ENCODE measurements around the gene HOXB7. TPM values are rescaled to one million over a fixed set of nuclear protein-coding genes. Genes with fewer than 3 reads are reported as not detected.

Gene HOXB7
- total and polyA plus RNA-seq, 2 of the 13 experiments (the other 11 are each of a cell fraction or from before 2014, with no cell fraction given) = 0.04 TPM; not detected in 1

DNA sequence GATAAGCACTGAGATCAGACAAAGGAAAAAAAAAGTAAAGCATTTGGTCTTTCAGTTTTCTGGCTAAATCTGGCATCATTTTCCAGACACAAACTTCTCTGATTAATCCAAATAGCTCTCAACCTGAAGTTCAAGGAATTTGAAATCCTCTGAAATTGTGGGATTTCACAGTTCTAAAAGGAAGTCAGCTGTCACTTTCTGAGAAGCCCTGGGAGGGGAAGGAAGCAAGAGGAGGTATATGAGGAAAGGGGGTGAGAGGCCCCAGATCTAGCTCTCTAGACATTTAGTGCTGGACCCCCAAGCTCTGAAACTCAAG is 32.8 kb upstream of the HOXB7 start:
- H3K36me3 ChIP-seq (replicated peaks in 1 of 2; ENCODE audit: control insufficient read depth in 1 of 2, insufficient read depth in 2 of 2, low read length in 2 of 2) = no peaks in the 10 kb centered on the region
- no peaks in the 10 kb centered on the region for H3K9me3 ChIP-seq (ENCODE audit: low read length)
- in situ Hi-C loops (cut with HindIII; ENCODE audit: extremely low pct_ligation_motif_present, low pct_unique_long_range_greater_than_20kb) = no loop called here
- ATAC-seq (no peak), DNase-seq (ENCODE audit: low spot score) (no peak), FAIRE-seq (no peak)
- no TSS peak for BruUV-seq (replicated peaks)
- no peak overlapping the region for H3K4me2 ChIP-seq (ENCODE audit: low read depth, low read length)
- H3K9ac ChIP-seq (ENCODE audit: insufficient read depth, low read depth, low read length) = no peak overlapping the region
- no peaks in the 10 kb centered on the region for H3K79me2 ChIP-seq (ENCODE audit: insufficient read depth, low read length)
- H3K4me1 ChIP-seq (ENCODE audit: insufficient read depth, low read length) = no peaks in the 10 kb centered on the region
- H3K27me3 ChIP-seq (ENCODE audit: control insufficient read depth in 1 of 2, insufficient read depth in 2 of 2, low read length in 2 of 2) = peaks cover 27 to 99% of the 10 kb centered on the region in 2 experiments
- no peak overlapping the region for H3K27ac ChIP-seq (ENCODE audit: extremely low read length, insufficient read depth, low read length)
- H4K20me1 ChIP-seq (ENCODE audit: insufficient read depth, low read length) = no peaks in the 10 kb centered on the region; the same call in 1 of the 2 replicates
- intact Hi-C loops (cut with micrococcal nuclease; ENCODE audit: unreplicated experiment) = no loop called here
- ChIA-PET CTCF (ENCODE audit: low intra/inter-chr PET ratio, low total read pairs) (no interaction called here), POLR2A (no interaction called here)
- no peak overlapping the region for H3K4me3 ChIP-seq (replicated peaks in 1 of 3; ENCODE audit: insufficient read depth in 1 of 3, low read depth in 2 of 3, low read length in 3 of 3)
- H2AFZ ChIP-seq (ENCODE audit: low read length) = no peak overlapping the region
- TF ChIP-seq RBAK (CRISPR knock-in tag; IDR thresholded peaks at IDR 0.05) (no peak), KDM4B (CRISPR knock-in tag; IDR thresholded peaks at IDR 0.05) (no peak), ZFP37 (CRISPR knock-in tag; IDR thresholded peaks at IDR 0.05; ENCODE audit: borderline replicate concordance) (no peak), SRSF1 (optimal IDR thresholded peaks at IDR 0.05; ENCODE audit: low read depth, low read length) (no peak), ZNF775 (CRISPR knock-in tag; IDR thresholded peaks at IDR 0.05; ENCODE audit: borderline replicate concordance) (no peak), RELA (CRISPR knock-in tag; IDR thresholded peaks at IDR 0.05) (no peak), CAMTA2 (CRISPR knock-in tag; IDR thresholded peaks at IDR 0.05; ENCODE audit: borderline replicate concordance) (no peak), ZSCAN30 (CRISPR knock-in tag; IDR thresholded peaks at IDR 0.05) (no peak), ZNF891 (CRISPR knock-in tag; IDR thresholded peaks at IDR 0.05) (no peak), ZNF547 (CRISPR knock-in tag; IDR thresholded peaks at IDR 0.05) (no peak), ZNF136 (CRISPR knock-in tag; IDR thresholded peaks at IDR 0.05; ENCODE audit: low read depth) (no peak), PHF5A (CRISPR knock-in tag; IDR thresholded peaks at IDR 0.05; ENCODE audit: low read depth, unreplicated experiment) (no peak)
- TF ChIP-seq, protein P1, sequence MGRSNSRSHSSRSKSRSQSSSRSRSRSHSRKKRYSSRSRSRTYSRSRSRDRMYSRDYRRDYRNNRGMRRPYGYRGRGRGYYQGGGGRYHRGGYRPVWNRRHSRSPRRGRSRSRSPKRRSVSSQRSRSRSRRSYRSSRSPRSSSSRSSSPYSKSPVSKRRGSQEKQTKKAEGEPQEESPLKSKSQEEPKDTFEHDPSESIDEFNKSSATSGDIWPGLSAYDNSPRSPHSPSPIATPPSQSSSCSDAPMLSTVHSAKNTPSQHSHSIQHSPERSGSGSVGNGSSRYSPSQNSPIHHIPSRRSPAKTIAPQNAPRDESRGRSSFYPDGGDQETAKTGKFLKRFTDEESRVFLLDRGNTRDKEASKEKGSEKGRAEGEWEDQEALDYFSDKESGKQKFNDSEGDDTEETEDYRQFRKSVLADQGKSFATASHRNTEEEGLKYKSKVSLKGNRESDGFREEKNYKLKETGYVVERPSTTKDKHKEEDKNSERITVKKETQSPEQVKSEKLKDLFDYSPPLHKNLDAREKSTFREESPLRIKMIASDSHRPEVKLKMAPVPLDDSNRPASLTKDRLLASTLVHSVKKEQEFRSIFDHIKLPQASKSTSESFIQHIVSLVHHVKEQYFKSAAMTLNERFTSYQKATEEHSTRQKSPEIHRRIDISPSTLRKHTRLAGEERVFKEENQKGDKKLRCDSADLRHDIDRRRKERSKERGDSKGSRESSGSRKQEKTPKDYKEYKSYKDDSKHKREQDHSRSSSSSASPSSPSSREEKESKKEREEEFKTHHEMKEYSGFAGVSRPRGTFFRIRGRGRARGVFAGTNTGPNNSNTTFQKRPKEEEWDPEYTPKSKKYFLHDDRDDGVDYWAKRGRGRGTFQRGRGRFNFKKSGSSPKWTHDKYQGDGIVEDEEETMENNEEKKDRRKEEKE (IDR thresholded peaks at IDR 0.05) = no peak
- TF ChIP-seq, protein P2, sequence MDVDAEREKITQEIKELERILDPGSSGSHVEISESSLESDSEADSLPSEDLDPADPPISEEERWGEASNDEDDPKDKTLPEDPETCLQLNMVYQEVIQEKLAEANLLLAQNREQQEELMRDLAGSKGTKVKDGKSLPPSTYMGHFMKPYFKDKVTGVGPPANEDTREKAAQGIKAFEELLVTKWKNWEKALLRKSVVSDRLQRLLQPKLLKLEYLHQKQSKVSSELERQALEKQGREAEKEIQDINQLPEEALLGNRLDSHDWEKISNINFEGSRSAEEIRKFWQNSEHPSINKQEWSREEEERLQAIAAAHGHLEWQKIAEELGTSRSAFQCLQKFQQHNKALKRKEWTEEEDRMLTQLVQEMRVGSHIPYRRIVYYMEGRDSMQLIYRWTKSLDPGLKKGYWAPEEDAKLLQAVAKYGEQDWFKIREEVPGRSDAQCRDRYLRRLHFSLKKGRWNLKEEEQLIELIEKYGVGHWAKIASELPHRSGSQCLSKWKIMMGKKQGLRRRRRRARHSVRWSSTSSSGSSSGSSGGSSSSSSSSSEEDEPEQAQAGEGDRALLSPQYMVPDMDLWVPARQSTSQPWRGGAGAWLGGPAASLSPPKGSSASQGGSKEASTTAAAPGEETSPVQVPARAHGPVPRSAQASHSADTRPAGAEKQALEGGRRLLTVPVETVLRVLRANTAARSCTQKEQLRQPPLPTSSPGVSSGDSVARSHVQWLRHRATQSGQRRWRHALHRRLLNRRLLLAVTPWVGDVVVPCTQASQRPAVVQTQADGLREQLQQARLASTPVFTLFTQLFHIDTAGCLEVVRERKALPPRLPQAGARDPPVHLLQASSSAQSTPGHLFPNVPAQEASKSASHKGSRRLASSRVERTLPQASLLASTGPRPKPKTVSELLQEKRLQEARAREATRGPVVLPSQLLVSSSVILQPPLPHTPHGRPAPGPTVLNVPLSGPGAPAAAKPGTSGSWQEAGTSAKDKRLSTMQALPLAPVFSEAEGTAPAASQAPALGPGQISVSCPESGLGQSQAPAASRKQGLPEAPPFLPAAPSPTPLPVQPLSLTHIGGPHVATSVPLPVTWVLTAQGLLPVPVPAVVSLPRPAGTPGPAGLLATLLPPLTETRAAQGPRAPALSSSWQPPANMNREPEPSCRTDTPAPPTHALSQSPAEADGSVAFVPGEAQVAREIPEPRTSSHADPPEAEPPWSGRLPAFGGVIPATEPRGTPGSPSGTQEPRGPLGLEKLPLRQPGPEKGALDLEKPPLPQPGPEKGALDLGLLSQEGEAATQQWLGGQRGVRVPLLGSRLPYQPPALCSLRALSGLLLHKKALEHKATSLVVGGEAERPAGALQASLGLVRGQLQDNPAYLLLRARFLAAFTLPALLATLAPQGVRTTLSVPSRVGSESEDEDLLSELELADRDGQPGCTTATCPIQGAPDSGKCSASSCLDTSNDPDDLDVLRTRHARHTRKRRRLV (CRISPR knock-in tag; IDR thresholded peaks at IDR 0.05) = no peak
- TF ChIP-seq, protein P3, sequence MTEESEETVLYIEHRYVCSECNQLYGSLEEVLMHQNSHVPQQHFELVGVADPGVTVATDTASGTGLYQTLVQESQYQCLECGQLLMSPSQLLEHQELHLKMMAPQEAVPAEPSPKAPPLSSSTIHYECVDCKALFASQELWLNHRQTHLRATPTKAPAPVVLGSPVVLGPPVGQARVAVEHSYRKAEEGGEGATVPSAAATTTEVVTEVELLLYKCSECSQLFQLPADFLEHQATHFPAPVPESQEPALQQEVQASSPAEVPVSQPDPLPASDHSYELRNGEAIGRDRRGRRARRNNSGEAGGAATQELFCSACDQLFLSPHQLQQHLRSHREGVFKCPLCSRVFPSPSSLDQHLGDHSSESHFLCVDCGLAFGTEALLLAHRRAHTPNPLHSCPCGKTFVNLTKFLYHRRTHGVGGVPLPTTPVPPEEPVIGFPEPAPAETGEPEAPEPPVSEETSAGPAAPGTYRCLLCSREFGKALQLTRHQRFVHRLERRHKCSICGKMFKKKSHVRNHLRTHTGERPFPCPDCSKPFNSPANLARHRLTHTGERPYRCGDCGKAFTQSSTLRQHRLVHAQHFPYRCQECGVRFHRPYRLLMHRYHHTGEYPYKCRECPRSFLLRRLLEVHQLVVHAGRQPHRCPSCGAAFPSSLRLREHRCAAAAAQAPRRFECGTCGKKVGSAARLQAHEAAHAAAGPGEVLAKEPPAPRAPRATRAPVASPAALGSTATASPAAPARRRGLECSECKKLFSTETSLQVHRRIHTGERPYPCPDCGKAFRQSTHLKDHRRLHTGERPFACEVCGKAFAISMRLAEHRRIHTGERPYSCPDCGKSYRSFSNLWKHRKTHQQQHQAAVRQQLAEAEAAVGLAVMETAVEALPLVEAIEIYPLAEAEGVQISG (CRISPR knock-in tag; IDR thresholded peaks at IDR 0.05) = no peak

Data from HepG2 (cell line).